ENCODE results near the gene DAPK3. TPM values are rescaled to one million over a fixed set of nuclear protein-coding genes. Genes with fewer than 3 reads are reported as not detected.
A peak's percentile ranks its signal among the peaks of the same experiment; 100 is the strongest.
"Not testable (repeated sequence)": the region's sequence is repeated elsewhere in the genome, so short reads cannot be mapped to it uniquely, and the experiment has no call there.

DAPK3 gene
- total RNA-seq, 1 donor from 2014 or later = 127 TPM

DNA sequence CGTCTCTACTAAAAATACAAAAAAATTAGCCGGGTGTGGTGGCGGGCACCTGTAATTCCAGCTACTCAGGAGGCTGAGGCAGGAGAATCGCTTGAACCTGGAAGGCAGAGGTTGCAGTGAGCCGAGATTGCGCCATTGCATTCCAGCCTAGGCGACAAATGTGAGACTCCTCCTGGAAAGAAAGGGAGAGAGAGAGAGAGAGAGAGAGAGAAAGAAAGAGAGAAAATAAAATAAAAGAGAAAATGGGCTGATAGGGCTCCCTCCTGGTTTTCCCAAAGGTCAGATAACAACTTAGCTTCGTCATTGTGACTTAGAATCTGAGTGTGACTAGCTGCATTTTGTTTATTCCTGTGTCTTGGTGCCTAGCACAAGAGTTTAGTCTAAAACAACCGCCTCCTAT lies 34.5 kb upstream of the DAPK3 start:
- not testable (repeated sequence) for DNase-seq (ENCODE audit: low read depth in 2 of 2)

DNA sequence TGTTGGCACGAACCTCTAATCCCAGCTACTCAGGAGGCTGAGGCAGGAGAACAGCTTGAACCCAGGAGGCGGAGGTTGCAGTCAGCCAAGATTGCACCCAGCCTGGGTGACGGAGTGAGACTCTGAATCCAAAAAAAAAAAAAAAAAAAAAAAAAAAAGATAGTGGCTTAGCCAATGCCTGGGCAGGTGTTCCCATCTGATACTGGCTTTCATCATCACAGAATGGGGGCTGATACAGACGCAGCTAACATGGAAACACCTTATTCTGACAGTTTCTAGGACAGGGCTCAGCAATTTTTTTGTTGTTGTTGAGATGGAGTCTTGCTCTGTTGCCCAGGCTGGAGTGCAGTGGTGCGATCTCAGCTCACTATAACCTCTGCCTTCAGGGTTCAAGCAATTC lies 29.9 kb upstream of the DAPK3 start:
- not testable (repeated sequence) for DNase-seq (ENCODE audit: low read depth in 2 of 2)

DNA sequence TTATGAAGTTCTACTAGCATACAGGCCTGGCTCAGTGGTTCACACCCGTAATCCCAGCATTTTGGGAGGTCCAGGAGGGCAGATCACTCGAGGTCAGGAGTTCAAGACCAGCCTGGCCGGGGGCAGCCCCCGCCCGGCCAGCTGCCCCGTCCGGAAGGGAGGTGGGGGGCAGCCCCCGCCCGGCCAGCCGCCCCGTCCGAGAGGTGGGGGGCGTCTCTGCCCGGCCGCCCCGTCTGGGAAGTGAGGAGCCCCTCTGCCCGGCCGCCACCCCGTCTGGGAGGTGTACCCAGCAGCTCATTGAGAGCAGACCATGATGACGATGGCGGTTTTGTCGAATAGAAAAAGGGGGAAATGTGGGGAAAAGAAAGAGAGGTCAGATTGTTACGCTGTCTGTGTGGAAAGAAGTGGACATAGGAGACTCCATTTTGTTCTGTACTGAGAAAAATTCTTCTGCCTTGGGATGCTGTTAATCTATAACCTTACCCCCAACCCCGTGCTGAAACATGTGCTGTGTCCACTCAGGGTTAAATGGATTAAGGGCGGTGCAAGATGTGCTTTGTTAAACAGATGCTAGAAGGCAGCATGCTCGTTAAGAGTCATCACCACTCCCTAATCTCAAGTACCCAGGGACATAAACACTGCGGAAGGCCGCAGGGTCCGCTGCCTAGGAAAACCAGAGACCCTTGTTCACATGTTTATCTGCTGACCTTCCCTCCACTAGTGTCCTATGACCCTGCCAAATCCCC lies 27.9 kb upstream of the DAPK3 start:
- not testable (repeated sequence) for DNase-seq (ENCODE audit: low read depth in 2 of 2)

DNA sequence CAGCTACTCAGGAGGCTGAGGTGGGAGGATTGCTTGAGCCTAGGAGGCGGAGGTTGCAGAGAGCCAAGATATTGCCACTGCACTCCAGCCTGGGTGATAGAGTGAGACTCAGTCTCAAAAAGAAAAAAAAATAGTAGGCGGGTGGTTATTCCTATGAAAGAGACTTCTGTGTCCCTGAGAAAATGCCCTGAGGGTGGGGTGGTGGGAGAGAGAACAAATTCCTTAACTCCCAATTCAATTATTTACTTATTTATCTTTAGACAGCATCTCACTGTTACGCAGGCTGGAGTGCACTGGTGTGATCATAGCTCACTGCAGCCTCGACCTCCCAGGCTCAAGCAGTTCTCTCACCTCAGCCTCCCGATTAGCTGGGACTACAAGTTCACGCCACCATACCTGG lies 24.7 kb upstream of the DAPK3 start:
- no peak for DNase-seq (ENCODE audit: low read depth in 2 of 2)

DNA sequence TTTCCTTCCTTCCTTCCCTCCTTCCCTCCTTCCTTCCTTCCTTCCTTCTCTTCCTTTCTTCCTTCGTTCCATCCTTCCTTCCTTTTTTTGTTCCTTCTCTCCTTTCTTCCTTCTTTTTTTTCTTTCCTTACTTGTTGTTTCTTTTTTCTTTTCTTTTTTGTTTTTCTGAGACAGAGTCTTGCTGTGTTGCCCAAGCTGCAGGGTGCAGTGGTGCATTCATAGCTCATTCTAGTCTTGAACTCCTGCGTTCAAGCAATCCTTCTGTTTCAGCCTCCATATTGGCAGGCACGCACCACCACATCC lies 19.9 kb upstream of the DAPK3 start:
- no peak for DNase-seq (ENCODE audit: low read depth in 2 of 2)

DNA sequence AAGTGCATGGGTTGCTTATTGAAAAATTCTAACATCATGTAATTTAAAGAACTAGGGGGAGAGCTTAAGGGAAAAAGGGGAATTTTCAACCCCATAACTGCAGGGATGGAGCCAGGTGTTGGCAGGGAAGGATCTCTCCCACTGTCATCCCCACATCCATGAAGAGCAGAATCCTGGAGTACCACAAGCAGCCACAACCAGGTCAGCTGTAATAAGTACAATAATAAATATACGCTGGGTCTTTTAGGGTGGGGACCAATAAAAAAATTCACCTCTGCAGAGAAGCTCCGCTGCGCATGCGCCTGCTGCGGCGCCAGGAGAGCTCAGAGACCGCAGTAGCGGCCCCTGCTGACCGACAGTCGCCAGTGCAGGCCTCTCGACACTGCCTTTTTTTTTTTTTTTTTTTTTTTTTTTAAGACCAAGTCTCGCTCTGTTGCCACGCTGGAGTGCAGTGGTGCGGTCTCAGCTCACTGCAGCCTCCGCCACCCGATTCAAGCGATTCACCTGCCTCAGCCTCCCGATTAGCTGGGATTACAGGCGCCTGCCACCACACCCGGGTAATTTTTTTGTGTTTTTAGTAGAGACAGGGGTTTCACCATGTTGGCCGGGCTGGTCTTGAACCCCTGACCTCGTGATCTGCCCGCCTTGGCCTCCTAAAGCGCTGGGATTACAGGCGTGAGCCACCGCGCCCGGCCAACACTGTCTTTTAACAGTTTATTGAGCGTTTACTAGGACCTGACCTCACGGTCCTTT lies 16.9 kb upstream of the DAPK3 start:
- DNase-seq (ENCODE audit: low read depth in 2 of 2) = peak; percentile 68 to 81

DNA sequence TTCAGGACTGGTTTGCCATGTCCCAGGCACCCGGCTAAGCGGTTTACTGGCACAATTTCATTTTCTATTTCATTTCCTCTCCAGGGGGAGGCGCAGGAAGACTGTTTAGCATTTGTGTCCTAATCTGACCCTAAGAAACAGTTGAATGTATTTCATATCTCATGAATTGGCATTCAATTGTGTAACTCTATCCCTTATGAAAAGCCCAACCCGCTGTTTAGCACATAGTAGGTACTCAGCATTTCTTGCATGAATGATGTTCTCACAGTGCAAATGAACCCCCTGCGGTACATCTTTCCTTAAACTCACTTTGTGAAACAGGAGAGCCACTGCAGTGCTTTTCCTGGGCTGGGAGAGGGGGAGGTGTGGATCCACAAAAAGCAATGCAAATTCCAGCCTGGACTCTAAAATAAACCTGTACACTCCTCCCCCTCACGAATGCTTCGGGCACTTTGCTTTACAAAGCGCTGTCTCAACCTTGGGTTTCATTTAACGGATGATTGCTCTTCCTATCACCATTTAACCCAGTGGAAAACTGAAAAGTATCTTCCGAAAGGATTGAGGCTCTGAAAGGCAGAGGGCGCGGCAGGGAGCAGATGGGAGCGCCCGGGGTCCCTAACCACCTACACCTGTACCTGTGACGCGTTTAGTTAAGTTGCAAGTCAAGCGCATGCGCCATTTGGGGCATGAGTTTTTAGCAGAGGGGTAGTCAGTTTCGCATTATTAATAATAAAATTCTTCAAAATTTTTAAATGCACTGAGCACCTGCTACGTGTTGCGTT lies 15.6 kb upstream of the DAPK3 start:
- DNase-seq (ENCODE audit: low read depth in 2 of 2) = peak; percentile 59 to 72

DNA sequence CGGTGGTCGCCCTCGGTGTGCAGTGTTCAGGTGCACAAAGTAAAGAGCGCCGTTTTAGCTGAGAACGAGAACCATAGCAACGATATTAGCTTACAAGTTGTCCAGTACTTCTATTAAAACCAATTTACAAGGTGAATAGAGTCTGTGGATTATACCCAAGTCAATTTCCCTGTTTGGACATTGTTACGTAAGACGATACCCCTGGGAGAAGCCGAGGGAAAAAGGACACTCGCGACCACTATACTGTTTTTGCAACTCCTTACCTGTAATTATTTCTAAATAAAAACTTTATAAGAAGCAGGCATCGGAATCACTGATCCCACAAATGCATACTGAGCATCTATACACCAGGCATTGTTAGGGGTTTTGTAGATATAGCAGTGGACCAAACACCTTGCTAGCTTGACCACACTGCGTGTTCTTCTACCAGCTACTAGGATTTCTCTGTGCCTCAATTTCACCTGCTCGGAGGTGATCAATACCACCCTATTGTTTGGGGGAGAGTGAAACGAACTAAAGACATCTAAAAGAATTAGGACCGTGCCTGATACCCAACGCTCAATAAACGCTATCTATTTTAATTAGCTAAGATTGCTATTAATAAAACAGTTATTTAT lies 14.9 kb upstream of the DAPK3 start:
- no peak for DNase-seq (ENCODE audit: low read depth in 2 of 2)

DNA sequence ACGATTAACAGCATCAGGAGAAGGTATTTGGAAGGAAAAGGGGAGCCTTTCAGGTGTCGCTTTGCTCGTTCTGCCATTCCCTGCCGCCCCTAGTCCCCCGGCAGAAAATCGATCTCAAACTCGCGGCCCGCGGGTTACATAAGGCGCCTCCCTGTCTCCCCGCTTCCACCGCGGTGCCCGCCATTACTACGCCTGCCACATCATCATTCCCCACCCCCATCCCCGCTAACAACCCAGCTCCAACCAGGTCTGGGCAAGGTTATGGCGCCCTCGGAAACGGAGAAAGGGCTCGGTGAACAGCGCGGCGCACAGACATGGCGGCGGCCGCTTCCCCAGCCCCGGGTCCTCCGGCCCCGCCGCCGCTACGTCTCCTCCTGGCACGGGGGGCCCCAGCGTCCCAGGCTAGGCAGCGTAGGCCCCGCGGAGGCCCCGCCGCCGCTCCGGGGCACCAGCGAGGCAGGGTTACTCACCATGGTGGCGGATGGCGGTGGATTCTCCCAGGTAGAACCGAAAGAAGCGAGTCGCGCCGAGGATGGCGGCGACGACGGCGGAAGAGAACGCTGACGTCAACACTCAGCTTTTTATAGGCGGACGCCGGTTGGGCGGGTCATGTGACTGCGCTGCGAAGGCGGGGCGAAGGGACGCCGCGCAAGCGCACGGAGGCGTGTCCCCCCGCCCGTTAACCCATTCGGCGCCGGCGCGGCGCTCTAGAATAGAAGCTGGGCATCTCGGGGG lies 14.2 kb upstream of the DAPK3 start, which contains the start of gene EEF2:
Gene EEF2 (minus strand): TSS at position 556 of the 735 bp plus-strand sequence. CDS start 83 bp downstream, at position 473.
- peak; percentile 83 to 90 for DNase-seq (ENCODE audit: low read depth in 2 of 2)

DNA sequence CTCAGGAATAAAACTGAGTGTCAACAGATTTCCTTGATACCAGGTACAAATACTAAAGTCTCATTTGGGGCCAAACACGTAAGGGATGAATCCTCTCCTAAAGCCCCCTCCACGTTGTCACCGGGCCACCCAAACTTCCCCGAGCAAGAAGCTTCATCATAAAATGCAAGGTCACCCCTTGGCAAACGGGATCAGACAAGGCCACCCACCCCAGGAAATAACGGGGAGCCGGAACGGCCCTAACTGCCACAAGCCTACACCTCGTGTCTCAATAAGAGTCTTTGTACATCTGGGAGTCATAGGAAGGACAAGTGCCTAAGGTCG lies 13.6 kb upstream of the DAPK3 start:
- no peak for DNase-seq (ENCODE audit: low read depth in 2 of 2)

DNA sequence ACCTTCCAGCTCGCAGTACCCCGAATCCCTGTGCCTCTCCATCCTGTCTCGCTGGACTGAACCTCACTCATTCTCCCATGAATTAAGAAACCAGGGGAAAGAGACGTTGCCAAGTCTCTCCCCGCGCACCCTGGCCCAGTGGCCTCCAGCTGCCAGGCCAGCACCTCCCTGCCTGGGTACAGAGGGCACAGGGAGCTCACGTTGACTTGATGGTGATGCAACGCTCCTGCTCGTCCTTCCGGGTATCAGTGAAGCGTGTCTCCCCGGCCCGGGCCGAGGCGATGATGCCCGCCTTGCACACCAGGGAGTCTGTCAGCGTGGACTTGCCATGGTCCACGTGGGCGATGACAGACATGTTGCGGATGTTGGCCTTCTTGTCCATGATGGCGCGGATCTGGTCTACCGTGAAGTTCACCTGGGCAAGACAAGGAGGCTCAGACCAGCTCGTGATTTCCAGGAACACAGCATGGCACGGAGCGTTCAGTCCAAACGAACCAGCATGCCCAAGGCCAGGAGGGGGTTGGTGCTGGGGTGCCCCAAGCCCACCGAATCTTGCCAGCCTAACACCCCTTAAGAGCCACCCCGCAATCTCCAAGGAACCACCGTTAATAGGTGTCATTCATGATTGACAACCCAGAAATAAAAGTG lies 13.2 kb upstream of the DAPK3 start:
- peak in 1 of 2 donors; percentile 40 for DNase-seq (ENCODE audit: low read depth in 2 of 2)

DNA sequence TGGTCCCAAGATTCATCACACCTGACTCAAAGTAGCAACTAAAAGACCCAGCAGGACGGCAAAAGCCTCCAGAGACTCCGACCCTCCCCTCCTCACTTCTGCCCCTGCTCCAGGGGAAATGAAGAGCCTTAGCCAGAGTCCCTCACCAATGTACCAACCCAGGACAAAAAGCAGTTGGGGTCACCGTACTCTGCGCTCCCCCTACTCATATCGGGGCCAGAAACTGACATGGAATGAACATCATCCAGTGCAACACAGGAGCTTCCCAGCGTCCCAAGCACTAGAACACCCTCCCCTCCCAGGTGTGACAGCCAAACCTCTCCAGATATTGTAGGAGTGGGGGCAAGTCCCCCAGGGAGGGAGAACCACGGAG lies 12.6 kb upstream of the DAPK3 start:
- no peak for DNase-seq (ENCODE audit: low read depth in 2 of 2)

DNA sequence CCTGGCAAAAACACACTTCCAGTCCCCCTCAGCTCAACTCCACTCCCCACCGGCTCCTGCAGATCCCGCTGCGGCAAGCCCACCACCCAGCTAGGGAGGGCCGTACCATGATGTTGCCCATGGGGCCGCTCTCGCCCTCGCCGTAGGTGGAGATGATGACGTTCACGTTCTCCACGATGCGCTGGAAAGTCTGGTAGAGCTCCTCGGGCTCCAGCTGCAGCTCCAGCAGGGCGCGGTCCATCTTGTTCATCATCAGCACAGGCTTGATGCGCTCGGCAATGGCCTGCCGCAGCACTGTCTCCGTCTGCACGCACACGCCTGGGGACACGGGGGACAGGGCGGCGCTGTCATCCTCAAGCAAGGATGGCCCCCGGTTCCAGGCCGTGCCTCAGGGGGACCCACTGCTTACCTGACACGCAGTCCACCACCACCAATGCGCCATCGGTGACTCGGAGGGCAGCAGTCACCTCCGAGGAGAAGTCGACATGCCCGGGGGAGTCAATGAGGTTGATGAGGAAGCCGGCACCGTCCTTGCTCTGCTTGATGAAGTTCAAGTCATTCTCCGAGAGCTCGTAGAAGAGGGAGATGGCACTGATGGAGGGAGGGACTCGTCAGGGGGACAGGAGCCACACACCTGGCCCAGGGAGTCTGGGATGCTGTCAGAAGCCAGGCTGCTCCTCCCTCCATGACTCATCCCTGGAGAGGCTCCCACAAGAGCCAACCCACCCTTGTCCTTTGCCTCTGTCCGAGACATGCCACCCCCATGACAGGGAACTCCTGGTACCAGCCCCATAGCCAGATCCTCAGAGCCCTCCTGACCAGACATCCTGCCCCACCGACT lies 12.0 kb upstream of the DAPK3 start:
- DNase-seq (ENCODE audit: low read depth in 2 of 2) = peak in 1 of 2 donors; percentile 36

DNA sequence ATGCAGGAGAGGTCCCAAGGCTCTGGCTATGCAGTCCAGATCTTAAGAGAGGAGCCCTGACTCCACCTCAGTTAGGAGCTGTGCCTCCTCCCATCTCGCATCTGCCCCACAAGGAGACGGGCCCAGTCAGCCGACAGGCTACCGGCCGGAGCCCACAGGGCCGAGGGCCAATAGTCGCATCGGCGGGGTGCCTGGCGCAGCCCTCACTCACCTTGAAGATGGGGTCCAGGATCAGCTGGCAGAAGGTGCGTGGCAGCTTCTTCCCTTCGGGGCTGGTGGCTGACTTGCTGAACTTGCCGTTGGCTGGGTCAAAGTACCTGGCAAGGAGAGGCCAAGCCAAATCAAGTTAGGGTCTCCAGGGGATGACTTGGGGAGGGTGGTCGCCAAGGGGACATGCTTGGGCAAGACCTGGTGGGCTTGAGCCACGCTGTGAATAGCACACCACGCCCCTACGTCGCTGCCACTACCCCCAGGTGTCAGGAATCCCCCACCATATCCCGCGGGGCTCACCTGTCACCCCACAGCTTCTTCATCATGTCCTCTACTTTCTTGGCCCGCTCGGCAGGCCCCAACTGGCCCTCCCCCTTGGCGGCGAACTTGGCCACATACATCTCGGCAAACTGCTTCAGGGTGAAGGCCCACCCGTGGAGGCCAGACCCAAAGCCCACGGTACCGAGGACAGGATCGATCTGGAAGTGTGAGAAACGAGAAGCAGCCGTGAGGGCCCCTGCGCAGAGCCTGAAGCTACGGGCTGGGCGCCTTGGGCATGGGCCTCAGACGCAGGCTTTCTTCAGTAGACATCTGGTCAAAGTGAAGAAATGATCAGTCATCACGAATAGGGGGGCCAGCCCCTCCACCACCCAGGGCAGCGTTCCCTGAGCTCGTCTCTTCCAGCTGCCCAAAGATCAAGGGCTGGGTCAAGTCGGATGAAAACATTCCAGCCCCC lies 11.1 kb upstream of the DAPK3 start:
- DNase-seq (ENCODE audit: low read depth in 2 of 2) = no peak

DNA sequence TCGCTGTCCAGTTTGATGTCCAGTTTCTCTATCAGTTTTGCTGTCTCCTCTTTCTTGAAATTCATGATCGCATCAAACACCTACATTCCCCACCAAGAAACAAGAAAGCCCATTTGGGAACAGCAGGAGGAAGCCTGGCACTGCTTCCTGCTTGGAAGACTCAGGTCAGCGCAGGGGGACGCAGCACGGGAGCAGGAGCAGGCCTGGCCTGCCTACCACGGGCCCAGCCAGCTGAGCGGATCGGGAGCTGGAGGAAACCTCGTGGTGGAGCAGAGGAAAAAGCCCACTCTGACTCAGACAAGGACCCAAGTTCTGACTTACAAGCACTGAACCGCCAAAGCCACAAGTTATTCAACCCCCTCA lies 10.5 kb upstream of the DAPK3 start:
- no peak for DNase-seq (ENCODE audit: low read depth in 2 of 2)

DNA sequence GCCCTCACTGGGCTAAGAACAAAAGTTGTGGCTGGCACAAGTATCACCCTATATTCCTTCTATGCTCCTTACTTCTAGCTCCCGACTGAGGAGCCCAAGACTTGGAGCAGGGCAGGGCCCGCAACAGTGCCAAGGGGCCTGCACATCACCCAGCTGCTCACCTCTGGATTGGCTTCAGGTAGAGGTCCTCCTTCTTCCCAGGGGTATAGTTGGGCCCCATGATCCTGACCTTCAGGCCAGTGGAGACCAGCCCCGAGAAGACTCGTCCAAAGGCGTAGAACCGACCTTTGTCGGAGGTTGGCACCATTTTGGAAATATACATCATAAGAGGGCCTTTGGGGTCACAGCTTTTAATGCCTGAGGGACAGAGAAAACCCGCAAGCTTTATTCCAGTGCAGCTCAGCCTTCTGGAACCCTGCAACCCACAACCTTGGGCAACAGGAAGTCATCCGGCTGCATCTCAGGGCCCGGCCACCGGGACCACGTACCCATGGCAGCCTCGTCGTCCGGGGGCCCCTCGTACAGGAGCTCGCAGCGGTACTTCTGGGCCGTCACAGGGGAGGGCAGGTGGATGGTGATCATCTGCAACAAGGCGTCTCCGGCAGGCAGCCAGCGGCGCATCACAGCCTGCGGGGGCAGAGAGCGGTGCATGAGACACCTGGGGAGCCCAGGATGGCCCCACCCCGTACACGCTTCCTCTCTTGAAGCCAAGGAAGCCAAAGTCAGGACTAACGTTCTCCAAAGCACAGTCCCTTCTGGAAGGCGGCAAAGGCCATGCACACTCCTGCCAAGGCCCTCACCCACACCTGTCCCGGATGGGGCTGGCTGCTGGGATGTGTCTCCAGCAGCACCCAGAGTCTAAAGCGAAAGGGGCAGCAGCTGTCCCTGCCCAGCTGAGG lies 9.7 kb upstream of the DAPK3 start:
- no peak for DNase-seq (ENCODE audit: low read depth in 2 of 2)

DNA sequence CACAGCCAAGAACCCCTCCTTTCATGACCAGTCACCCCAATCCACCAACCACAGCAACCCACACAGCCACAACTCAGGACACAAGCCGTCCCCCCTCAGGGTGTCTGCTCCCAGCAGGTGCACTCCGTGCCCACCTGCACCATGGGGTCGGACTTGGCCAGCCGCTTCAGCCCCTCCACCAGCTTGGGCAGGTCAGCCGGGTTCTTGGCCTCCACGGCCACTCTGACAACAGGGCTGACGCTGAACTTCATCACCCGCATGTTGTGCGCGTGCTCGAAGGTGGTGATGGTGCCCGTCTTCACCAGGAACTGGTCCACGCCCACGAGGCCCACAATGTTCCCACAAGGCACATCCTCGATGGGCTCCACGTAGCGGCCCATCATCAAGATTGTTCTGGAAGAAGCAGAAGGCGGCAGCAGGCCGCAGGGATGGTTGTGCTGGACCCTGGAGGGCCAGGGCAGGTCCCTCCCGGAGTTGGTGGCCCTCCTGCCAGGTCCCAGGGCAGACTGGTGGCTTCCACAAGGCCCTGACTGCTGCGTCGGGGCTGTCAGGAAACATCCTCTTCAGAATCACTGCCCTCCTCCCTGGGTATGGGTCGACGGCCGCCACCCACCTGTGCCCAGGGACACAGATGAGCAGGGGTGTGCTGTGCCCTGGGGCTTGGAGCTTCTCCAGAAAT lies 8.9 kb upstream of the DAPK3 start:
- peak in 1 of 2 donors; percentile 2 for DNase-seq (ENCODE audit: low read depth in 2 of 2)
